SK-N-SH treated with all-trans-retinoic acid at 6 μM for 48 hours (cell line): ENCODE measurements around the gene KIF24.

Source experiments
- ATAC-seq: fragments of 200-7000 bp; cut with Tn5 transposase; 3 replicates; pipeline ENCODE4 v1.9.1; 2020; ENCODE audit warnings: mild to moderate bottlenecking, moderate library complexity
- ARNTL ChIP-seq: fragments of 450-650 bp; formaldehyde crosslinking; IDR thresholded peaks from 2 replicates; pipeline ENCODE4 v1.5.0; 2020; ENCODE audit warnings: low read depth, mild to moderate bottlenecking, moderate library complexity, borderline replicate concordance
- BACH2 ChIP-seq: fragments of 250-450 bp; sonication (Bioruptor Pico); IDR thresholded peaks from 2 replicates; pipeline ENCODE4 v1.9.0; 2021; ENCODE audit warnings: mild to moderate bottlenecking, borderline replicate concordance
- CREB5 ChIP-seq: fragments of 250-450 bp; sonication (Bioruptor Pico); IDR thresholded peaks from 2 replicates; pipeline ENCODE4 v1.5.1; 2020; ENCODE audit warnings: low read depth, mild to moderate bottlenecking, moderate library complexity
- CSDC2 ChIP-seq: fragments of 250-450 bp; sonication (Bioruptor Pico); IDR thresholded peaks from 2 replicates; pipeline ENCODE4 v1.5.0; 2020; ENCODE audit warnings: mild to moderate bottlenecking, moderate library complexity
- ESRRG ChIP-seq: fragments of 250-450 bp; sonication (Bioruptor Pico); IDR thresholded peaks from 2 replicates; pipeline ENCODE4 v1.6.1; 2021; ENCODE audit warnings: mild to moderate bottlenecking
- GLIS3 ChIP-seq: fragments of 250-450 bp; sonication (Bioruptor Pico); IDR thresholded peaks from 2 replicates; pipeline ENCODE4 v1.5.0; 2020; ENCODE audit warnings: mild to moderate bottlenecking, moderate library complexity
- ISL1 ChIP-seq: fragments of 250-450 bp; sonication (Bioruptor Pico); IDR thresholded peaks from 2 replicates; pipeline ENCODE4 v2.1.2; 2022; ENCODE audit warnings: mild to moderate bottlenecking, moderate library complexity
- PATZ1 ChIP-seq: fragments of 250-450 bp; sonication (Bioruptor Pico); IDR thresholded peaks from 2 replicates; pipeline ENCODE4 v1.8.0; 2020; ENCODE audit warnings: mild to moderate bottlenecking, moderate library complexity, borderline replicate concordance
- PPARA ChIP-seq: fragments of 250-450 bp; sonication (Bioruptor Pico); IDR thresholded peaks from 2 replicates; pipeline ENCODE4 v1.5.0; 2020; ENCODE audit warnings: mild to moderate bottlenecking, borderline replicate concordance
- SNAI2 ChIP-seq: fragments of 250-450 bp; sonication (Bioruptor Pico); IDR thresholded peaks from 2 replicates; pipeline ENCODE4 v1.5.0; 2020; ENCODE audit warnings: mild to moderate bottlenecking, moderate library complexity
- TCF4 ChIP-seq: fragments of 250-450 bp; sonication (Bioruptor Pico); IDR thresholded peaks from 2 replicates; pipeline ENCODE4 v1.8.0; 2021; ENCODE audit warnings: mild to moderate bottlenecking, moderate library complexity, borderline replicate concordance
- TOX ChIP-seq: fragments of 250-450 bp; sonication (Bioruptor Pico); IDR thresholded peaks from 2 replicates; pipeline ENCODE4 v1.8.0; 2021; ENCODE audit warnings: mild to moderate bottlenecking, moderate library complexity, borderline replicate concordance
- ZC3H10 ChIP-seq: fragments of 250-450 bp; sonication (Bioruptor Pico); IDR thresholded peaks from 2 replicates; pipeline ENCODE4 v1.5.1; 2021; ENCODE audit warnings: mild to moderate bottlenecking, moderate library complexity
- ZFP3 ChIP-seq: fragments of 250-450 bp; sonication (Bioruptor Pico); IDR thresholded peaks from 2 replicates; pipeline ENCODE4 v1.5.0; 2020; ENCODE audit warnings: mild to moderate bottlenecking, moderate library complexity
- ZFP30 ChIP-seq: fragments of 450-650 bp; formaldehyde crosslinking; IDR thresholded peaks from 2 replicates; pipeline ENCODE4 v1.5.0; 2022; ENCODE audit warnings: mild to moderate bottlenecking, moderate library complexity
- ZNF565 ChIP-seq: fragments of 450-650 bp; formaldehyde crosslinking; conservative IDR thresholded peaks from 2 replicates; pipeline ENCODE4 v1.5.0; 2020; ENCODE audit warnings: low read depth, mild to moderate bottlenecking, moderate library complexity
- ZNF70 ChIP-seq: fragments of 450-650 bp; formaldehyde crosslinking; IDR thresholded peaks from 2 replicates; pipeline ENCODE4 v1.5.0; 2020; ENCODE audit warnings: mild to moderate bottlenecking, moderate library complexity
- ZNF8 ChIP-seq: fragments of 450-650 bp; formaldehyde crosslinking; IDR thresholded peaks from 2 replicates; pipeline ENCODE4 v1.5.0; 2020; ENCODE audit warnings: mild to moderate bottlenecking, moderate library complexity
- TF ChIP-seq, protein P1 (sequence below): fragments of 250-450 bp; sonication (Bioruptor Pico); IDR thresholded peaks from 2 replicates; pipeline ENCODE4 v1.5.0; 2020; ENCODE audit warnings: mild to moderate bottlenecking, moderate library complexity
- TF ChIP-seq, protein P2 (sequence below): fragments of 250-450 bp; sonication (Bioruptor Pico); IDR thresholded peaks from 2 replicates; pipeline ENCODE4 v1.8.0; 2021; ENCODE audit warnings: low read depth, mild to moderate bottlenecking, moderate library complexity, borderline replicate concordance
- TF ChIP-seq, protein P3 (sequence below): fragments of 250-450 bp; sonication (Bioruptor Pico); IDR thresholded peaks from 2 replicates; pipeline ENCODE4 v1.5.1; 2021; ENCODE audit warnings: mild to moderate bottlenecking, moderate library complexity

Gene KIF24

GRCh38 chr9:34321451-34321850, 7.6 kb downstream of the KIF24 start:
- TF ChIP-seq CSDC2 (CRISPR knock-in tag) = no peak
- TF ChIP-seq ZFP3 (CRISPR knock-in tag) = no peak
- no peak for TF ChIP-seq PPARA (CRISPR knock-in tag)
- no peak for TF ChIP-seq BACH2 (CRISPR knock-in tag)
- no peak for TF ChIP-seq ZNF8 (CRISPR knock-in tag)
- TF ChIP-seq ZNF565 (CRISPR knock-in tag) = no peak
- TF ChIP-seq, protein P1, sequence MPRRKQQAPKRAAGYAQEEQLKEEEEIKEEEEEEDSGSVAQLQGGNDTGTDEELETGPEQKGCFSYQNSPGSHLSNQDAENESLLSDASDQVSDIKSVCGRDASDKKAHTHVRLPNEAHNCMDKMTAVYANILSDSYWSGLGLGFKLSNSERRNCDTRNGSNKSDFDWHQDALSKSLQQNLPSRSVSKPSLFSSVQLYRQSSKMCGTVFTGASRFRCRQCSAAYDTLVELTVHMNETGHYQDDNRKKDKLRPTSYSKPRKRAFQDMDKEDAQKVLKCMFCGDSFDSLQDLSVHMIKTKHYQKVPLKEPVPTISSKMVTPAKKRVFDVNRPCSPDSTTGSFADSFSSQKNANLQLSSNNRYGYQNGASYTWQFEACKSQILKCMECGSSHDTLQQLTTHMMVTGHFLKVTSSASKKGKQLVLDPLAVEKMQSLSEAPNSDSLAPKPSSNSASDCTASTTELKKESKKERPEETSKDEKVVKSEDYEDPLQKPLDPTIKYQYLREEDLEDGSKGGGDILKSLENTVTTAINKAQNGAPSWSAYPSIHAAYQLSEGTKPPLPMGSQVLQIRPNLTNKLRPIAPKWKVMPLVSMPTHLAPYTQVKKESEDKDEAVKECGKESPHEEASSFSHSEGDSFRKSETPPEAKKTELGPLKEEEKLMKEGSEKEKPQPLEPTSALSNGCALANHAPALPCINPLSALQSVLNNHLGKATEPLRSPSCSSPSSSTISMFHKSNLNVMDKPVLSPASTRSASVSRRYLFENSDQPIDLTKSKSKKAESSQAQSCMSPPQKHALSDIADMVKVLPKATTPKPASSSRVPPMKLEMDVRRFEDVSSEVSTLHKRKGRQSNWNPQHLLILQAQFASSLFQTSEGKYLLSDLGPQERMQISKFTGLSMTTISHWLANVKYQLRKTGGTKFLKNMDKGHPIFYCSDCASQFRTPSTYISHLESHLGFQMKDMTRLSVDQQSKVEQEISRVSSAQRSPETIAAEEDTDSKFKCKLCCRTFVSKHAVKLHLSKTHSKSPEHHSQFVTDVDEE = no peak
- no peak for TF ChIP-seq PATZ1 (CRISPR knock-in tag)
- TF ChIP-seq ESRRG (CRISPR knock-in tag) = no peak
- TF ChIP-seq ARNTL = no peak
- no peak for TF ChIP-seq ZNF70
- TF ChIP-seq, protein P2, sequence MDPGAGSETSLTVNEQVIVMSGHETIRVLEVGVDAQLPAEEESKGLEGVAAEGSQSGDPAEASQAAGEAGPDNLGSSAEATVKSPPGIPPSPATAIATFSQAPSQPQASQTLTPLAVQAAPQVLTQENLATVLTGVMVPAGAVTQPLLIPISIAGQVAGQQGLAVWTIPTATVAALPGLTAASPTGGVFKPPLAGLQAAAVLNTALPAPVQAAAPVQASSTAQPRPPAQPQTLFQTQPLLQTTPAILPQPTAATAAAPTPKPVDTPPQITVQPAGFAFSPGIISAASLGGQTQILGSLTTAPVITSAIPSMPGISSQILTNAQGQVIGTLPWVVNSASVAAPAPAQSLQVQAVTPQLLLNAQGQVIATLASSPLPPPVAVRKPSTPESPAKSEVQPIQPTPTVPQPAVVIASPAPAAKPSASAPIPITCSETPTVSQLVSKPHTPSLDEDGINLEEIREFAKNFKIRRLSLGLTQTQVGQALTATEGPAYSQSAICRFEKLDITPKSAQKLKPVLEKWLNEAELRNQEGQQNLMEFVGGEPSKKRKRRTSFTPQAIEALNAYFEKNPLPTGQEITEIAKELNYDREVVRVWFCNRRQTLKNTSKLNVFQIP (CRISPR knock-in tag) = no peak
- no peak for TF ChIP-seq SNAI2
- no peak for TF ChIP-seq GLIS3 (CRISPR knock-in tag)
- TF ChIP-seq TCF4 (CRISPR knock-in tag) = no peak
- TF ChIP-seq, protein P3, sequence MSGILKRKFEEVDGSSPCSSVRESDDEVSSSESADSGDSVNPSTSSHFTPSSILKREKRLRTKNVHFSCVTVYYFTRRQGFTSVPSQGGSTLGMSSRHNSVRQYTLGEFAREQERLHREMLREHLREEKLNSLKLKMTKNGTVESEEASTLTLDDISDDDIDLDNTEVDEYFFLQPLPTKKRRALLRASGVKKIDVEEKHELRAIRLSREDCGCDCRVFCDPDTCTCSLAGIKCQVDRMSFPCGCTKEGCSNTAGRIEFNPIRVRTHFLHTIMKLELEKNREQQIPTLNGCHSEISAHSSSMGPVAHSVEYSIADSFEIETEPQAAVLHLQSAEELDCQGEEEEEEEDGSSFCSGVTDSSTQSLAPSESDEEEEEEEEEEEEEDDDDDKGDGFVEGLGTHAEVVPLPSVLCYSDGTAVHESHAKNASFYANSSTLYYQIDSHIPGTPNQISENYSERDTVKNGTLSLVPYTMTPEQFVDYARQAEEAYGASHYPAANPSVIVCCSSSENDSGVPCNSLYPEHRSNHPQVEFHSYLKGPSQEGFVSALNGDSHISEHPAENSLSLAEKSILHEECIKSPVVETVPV = no peak
- no peak for TF ChIP-seq ZFP30 (CRISPR knock-in tag)
- no peak for TF ChIP-seq CREB5
- TF ChIP-seq ZC3H10 (CRISPR knock-in tag) = no peak
- ATAC-seq = no peak

GRCh38 chr9:34318163-34318790, 10.8 kb downstream of the KIF24 start:
- TF ChIP-seq CREB5 = no peak
- no peak for ATAC-seq

DNA sequence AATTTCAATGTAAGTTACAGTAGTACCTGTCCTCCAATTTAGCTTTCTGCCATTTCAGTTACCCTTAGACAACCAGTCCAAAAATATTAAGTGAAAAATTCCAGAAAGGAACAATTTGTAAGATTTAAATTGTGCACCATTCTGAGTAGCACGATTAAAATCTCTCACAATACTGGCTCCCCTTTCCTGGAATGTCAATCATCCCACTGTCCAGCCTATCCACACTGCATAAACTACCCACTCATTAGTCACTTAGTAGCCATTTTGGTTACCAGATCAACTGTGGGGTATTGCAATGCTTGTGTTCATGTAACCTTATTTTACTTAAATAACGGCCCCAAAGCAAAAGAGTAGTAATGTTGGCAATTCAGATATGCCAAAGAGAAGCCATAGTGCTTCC, 11.6 kb downstream of the KIF24 start:
- no peak for ATAC-seq
- TF ChIP-seq CREB5 (no peak), TOX (CRISPR knock-in tag) (no peak), ZNF8 (CRISPR knock-in tag) (no peak), ZNF565 (CRISPR knock-in tag) (no peak), ZFP30 (CRISPR knock-in tag) (no peak), ARNTL (no peak), PATZ1 (CRISPR knock-in tag) (no peak), ISL1 (no peak), TCF4 (CRISPR knock-in tag) (no peak), ESRRG (CRISPR knock-in tag) (no peak), PPARA (CRISPR knock-in tag) (no peak), SNAI2 (no peak)
- TF ChIP-seq, protein P2 (CRISPR knock-in tag) = no peak
